Cardiac septum (tissue), 1 donor: Measurements from ENCODE around the gene KIF2A. TPM values are rescaled to one million over a fixed set of nuclear protein-coding genes. Genes with fewer than 3 reads are reported as not detected.

Experiments used
- DNase-seq: peaks from one replicate; pipeline ENCODE4 v3.0.0-alpha.2; 2020; ENCODE audit warnings: low spot score
- intact Hi-C: fragments of 100-400 bp; cut with DNase I; formaldehyde crosslinking; loops from one replicate; pipeline ENCODE4 v1.14.0; 2022
- total RNA-seq: library from RNA; stranded (reverse); fragmentation: NEBNext Ultra II Directional; extraction: Animal tissue kit (Norgen Biotek cat#: 25700); gene quantifications from one replicate; pipeline ENCODE4 v1.2.1, GENCODE V29; 2021
- donor health status: DM: no; HTN: no; CAD: no.

The KIF2A gene
- total RNA-seq, 1 donor from 2014 or later = 13.4 TPM

DNA sequence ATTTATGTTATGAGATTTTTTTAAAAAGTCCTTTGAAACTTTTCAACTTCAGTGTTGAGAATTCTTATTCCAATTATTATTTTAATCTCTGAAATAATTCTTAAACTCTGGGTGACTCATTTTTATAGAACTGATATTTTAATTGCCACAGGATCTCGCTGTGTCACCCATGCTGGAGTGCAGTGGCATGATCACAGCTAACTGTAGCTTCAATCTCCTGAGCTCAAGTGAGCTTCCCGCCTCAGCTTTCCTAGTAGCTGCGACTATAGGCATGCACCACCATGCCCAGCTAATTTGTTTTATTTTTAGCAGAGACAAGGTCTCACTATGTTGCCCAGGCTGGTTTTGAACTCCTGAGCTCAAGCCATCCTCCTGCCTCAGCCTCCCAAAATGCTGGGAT, 56.7 kb downstream of the KIF2A start:
- intact Hi-C loops = no loop called here
- no peak for DNase-seq

DNA sequence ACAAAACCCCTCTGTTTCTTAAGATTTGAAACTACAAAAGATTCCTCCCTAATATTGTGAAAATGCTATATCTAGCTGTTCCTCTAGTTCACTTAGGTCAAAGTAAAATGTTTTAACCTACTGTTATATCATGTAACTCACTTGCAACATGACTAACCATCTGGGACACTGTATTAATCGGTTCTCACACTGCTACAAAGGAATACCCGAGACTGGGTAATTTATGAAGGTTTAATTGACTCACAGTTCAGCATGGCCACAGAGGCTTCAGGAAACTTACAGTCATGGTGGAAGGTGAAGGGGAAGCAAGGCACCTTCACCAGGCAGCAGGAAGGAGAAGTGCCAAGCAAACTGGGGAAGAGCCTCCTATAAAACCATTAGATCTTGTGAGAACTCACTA, 63.0 kb downstream of the KIF2A start:
- no peak for DNase-seq
- intact Hi-C loops = no loop called here

DNA sequence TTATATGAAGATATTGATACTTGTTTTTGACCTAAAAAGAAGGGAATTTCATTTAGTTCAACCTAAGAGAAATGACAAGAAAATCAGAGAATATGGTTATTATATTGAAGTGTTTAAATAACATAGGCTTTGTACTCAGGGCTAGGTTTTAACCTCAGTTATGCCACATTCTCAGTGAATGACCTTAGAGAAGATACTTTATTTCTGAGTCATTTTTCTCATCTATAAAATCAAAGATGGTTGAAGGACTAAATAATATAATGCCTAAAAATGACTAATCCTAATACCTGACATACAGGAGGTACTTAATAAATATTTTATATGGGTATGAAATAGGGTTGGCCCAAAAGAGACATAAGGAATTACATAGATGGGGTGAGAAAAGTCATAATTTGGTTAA, 65.4 kb downstream of the KIF2A start:
- intact Hi-C loops = no loop called here
- no peak for DNase-seq

DNA sequence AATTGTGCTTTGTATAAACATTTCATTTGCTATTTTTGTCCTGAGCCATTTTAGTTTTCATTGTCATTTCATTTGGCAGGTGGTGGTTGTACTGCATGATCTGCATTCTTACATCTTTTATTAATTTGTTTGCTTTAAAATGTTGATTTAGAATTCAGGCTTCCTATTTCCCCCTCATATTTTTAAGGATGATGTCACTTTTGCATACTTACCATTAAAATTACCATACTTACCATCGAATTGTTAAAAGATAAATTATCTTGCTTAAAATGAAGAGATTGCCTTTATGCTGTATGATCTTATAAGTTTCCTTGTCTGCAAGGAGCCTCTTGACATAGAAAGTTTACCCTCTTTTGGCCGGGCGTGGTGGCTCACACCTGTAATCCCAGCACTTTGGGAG, 66.6 kb downstream of the KIF2A start:
- intact Hi-C loops = no loop called here
- no peak for DNase-seq

DNA sequence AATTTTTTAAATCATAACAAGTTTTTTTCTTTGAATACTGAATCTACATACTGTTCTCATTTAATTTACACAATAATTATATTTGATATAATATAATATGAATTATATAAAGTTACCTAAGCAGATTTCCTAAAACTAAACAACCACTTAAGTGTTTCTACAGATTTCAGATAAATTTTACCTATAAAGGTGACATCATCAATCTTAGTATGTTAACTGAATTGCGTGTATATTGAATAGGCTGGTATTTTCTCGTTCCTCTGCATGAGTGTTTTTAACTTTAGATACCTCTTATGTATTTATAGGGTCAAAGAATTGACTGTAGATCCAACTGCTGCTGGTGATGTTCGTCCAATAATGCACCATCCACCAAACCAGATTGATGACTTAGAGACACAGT, 67.4 kb downstream of the KIF2A start:
- no peak for DNase-seq
- intact Hi-C loops = no loop called here

DNA sequence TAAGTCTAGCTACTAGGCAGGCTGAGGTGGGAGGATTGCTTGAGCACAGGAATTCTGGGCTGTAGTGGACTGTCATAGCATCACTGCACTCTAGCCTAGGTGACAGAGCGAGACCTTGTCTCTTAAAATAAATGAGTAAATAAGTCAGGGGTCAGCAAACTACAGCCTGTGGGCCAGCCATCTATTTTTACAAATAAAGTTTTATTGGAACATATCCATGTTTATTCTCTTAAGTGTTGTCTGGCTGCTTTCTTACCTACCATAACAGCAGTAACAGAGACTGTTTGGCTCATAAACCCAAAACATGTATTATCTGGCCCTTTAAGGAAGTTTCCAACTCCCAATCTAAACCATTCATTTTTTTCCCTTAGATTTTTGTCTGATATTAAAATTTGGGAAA, 68.1 kb downstream of the KIF2A start:
- DNase-seq = no peak
- intact Hi-C loops = no loop called here

DNA sequence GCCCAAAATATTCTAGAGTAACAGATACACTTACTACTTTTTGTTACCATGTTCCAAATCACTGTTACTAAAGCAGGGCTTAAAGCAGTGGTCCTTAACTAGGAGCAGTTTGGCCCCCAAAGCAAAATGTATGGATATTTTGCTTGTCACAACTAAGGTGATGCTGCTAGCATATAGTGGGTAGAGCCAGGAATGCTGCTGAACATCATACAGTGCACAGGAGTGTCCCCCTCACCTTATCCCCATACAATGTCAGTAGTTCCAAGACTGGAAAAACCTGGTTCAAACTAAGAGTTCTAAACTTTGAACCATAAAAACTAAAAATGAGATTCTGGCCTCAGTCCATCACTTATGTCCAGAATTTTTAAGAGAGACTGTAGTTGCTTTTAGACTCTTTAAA, 69.6 kb downstream of the KIF2A start:
- intact Hi-C loops = no loop called here
- DNase-seq = no peak

DNA sequence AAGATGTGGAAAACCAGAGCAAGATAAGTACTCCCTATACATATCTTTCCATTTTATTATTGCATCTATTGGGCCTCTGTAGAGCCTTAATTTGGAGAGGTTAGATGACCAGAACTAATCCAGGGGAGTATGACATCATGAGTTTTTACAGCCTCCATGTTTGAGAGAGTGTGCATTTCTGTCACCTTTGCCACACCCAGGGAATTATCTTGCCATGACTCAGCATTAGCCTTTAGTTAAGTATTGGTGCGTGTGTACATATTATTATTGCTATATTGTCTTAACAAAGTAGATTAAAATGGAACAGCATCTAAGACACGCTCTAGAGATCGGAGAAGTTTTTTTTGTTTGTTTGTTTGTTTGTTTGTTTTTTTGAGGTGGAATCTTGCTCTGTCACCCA, 70.1 kb downstream of the KIF2A start:
- intact Hi-C loops = no loop called here
- no peak for DNase-seq

DNA sequence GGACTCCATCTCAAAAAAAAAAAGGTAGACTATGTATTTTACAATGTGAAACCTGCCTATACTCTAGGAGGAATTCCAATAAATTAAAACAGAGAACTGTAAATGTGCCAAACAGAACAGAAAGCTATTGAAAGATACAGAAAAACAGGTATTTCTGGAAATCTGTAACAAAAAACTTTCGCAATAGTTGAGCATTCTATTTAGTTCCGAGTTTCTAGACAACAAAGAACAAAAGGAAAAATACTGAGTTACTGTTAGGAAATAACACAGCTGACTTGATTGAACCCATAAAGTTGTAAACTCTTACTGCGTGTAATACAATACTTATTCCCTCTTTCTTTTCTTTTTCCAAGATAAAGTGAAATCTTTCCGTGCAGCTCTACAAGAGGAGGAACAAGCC, 79.1 kb downstream of the KIF2A start:
- intact Hi-C loops = no loop called here
- no peak for DNase-seq

DNA sequence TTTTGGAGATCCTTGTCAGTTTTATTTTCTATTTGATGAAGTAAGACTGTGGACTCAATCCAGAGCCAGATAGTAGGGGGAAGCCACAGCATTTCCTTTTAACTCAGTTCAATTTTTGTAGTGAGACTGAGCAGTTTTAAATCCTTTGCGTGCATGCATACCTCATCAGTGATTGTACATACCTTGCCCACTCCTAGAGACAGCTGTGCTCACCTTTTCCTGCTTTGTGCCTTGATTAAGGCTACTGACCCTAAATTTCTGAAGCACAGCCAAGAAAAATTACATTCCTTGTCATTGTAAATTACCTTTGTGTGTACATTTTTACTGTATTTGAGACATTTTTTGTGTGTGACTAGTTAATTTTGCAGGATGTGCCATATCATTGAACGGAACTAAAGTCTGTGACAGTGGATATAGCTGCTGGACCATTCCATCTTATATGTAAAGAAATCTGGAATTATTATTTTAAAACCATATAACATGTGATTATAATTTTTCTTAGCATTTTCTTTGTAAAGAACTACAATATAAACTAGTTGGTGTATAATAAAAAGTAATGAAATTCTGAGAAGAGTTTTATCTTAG, 79.9 kb downstream of the KIF2A start:
- no peak for DNase-seq
- intact Hi-C loops = no loop called here

DNA sequence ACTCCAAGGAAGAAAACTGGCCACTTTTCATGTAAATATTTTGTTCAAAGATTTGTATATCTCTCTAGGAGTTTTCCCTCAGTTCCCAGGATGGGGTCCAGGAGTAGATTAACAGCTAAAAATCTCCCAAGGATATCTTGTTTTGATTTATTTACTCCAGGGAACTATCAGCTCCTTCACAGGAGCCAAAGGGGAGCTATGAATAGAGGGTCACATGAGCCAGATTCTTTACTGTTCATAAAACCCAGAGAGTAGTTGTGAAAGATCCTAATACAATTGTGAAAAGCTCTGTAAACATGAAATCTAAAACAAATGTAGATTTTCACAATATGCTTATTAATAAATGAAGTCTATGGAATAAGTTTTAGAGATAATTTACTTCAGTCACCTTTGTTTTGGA, 80.8 kb downstream of the KIF2A start:
- intact Hi-C loops = no loop called here
- DNase-seq = no peak

DNA sequence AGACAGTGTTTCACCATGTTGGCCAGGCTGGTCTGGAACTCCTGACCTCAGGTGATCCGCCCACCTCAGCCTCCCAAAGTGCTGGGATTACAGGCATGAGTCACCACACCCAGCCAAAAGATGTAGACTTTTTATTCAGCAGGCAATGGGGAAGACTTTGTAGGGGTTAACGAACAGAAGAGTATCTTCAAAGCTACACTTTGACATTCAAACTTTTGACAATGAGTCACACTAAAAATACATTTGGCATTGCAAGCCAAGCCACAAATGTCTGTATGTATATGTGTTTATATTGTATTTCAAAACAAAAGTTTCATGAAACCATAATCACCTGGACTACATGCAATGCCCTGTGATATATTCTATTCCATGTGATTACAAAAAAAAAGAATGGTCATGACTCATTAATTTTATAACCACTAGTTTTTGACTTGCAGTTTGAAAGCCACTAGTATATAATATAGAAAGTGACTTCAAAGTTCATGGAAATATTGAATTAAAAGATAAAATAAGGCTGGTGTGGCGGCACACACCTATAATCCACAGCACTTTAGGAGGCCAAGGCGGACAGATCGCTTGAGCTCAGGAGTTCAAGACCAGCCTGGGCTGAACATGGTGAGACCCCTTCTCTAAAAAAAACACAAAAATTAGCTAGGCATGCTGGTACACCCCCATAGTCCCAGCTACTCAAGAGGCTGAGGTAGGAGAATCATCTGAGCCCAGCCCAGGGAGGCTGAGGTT, 89.4 kb downstream of the KIF2A start:
- intact Hi-C loops = no loop called here

DNA sequence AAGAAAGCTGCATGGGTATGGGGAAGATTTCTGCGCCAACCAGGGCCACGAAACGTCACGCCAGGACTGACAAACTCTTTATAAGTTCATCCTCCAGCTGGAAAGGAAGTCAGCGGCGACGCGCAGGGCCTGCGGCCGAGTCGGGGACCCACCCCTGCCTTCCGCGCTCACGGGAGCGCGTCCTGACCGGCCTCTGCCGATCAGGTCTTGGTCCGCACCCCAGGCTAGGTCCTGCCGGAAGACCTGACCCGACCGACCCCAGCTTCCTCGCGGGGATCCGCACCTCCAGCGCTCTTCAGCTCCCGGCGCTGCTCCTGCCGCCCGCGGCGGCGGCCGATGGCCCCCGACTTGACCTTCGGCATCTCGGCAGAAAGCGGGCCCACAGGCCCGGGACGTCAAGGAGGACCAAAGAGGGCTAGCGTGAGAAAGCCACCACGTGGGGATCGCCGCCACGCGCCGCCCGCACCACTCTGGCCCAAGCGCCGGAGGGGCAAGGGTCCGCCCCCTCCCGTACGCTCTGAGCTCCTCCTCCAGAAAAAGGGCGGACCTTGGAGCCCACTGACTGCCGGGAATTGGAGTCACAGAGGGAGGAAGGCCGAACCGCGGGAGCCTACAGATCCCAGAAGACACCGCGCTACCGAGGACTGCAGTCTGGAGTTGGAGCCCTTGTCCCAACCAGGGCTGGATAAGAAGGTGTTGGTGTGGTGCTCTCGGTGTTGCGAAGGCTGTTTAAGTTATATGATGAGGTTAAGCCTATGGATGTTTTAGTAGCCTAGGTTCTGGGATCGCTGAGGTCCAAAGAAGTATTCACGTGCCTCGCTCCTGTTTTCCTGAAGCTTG, 97.6 kb downstream of the KIF2A start, which contains the start of gene DIMT1:
Gene DIMT1 (minus strand): TSS at position 495 of the 840 bp plus-strand sequence. CDS start 133 bp downstream, at position 362.
- intact Hi-C loops = loop anchor here (1.0 to 5.0 kb wide), 2 partner anchors 9 to 96 kb away; partner anchors contain the start of genes IPO11 and KIF2A

More for the DNA sequence above, 89.4 kb downstream of the KIF2A start:
- no peak for DNase-seq

DNA sequence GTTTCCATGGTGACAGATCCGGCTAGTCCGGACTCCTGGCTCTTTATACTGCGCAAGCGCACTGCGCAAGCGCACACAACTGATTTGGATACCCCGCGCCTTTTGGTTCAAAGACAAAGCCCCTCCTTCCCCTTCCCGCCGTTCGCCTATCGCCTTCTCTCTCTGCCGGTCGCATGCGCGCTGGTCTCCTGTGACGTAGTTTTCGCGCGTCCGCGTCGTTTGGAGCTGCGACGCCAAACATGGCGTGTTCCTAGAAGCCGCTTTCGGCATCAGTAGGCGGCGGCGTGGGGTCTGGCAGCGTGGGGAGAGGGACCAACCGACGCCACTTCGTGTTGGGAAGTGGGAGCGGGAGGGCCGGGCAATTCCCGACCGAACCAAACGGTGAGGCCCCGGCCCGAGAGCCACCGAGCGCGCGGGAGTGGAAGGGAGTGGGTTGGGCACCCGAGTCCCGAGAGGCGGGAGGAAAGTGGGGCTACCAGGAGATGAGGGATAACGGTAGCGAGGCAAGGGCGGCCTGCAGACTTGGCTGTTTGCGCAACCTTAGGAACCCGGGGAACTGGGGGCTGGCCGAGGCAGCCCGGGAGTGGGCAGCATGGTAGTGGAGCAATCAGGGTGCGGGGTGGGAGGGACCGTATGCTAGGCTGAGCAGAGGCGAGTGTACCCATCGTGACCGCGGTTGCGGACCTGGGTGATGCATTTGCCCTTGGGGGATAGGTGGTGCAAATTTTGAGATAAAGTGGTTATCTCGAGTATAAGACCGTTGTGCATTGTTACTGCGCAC, 106.7 kb downstream of the KIF2A start, which contains the start of gene IPO11:
Gene IPO11 (plus strand): TSS at position 215 of the 781 bp plus-strand sequence. CDS start 24,517 bp downstream, outside the sequence.
- intact Hi-C loops = loop anchor here (1.0 kb wide), 1 partner anchor 8 kb away; no protein-coding TSS in a partner anchor
- peak; percentile 99 for DNase-seq

More for the DNA sequence above, 97.6 kb downstream of the KIF2A start, which contains the start of gene DIMT1:
- peak; percentile 99 for DNase-seq

DNA sequence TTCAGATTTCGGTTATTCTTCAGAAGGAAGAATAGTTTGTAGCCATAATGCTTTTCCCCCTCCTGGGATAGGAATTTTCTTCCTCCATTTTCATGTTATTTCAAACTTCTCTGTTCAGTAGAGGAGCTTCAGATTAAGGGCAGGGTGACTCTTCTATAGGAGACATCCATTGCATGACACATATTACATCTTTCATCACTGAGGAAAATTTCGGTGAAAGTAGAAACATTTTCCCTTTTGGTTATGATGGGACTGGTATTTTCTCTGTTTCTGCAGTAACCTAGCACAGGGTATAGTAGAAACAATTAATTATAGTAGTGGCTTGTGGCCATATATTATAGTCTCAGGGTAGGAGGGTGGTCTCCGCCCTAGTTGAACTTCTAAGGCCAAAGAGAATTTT, 107.7 kb downstream of the KIF2A start:
- intact Hi-C loops = no loop called here

DNA sequence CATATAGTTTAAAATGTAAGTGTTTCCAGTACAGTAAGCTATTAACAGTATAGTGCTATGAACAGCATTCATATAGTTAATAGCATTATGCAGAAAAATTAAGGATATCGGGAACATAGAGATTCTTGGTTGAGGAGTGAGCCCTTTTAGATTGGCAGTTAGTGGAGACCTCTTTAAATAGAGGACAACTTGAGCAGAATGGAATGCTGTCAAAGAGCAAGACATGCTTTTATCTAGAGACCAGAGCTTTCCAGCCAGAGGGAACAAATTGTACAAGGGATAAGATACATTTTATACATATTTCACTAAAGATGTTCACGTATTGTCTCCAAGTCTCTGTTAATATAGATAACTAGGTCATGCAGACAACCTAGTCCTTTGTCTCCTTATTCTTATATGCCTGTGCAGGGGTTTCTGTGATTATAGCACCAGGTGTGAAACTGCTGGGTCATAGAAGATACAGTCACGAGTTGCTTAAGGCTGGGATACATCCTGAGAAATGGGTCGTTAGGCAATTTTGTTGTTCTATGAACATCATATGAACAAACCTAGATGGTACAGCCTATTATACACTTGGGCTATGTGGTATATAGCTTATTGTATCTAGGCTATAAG, 112.6 kb downstream of the KIF2A start:
- intact Hi-C loops = no loop called here
- DNase-seq = no peak

More for the DNA sequence above, 107.7 kb downstream of the KIF2A start:
- DNase-seq = no peak

DNA sequence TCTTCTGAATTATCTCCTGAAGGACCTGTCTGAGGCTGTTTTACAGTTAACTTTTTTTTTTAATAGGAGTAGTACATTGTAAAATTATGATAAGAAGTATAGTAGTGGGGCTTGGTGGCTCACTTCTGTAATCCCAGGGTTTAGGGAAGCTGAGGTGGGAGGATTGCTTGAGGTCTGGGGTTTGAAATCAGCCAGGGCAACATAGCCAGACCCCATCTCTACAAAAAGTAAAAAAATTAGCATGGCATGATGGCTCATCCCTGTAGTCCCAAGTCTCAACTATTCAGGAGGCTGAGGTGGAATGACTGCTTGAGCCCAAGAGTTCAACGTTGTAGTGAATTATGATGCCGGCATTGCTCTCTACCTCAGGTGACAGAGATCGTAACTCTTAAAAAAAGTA, 113.6 kb downstream of the KIF2A start:
- DNase-seq = no peak
- intact Hi-C loops = no loop called here

DNA sequence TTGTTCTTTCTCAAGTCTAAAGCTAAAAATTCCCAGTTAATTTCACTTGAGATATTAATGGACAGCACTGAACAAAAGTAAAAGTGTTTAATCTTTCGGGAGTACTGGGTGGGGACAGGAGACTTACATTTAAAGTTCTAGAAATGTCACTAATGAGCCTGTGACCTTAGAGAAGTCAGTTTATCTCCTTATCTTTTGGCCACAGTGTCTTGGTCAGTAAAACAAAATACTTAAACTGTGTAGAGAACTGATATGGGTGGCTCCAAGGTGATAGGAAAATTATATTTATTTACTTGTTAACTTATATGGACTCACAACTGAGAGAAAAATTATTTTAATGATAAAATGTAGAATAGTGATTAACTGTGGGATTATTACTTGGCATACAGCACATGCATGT, 115.4 kb downstream of the KIF2A start:
- intact Hi-C loops = no loop called here
- DNase-seq = no peak

DNA sequence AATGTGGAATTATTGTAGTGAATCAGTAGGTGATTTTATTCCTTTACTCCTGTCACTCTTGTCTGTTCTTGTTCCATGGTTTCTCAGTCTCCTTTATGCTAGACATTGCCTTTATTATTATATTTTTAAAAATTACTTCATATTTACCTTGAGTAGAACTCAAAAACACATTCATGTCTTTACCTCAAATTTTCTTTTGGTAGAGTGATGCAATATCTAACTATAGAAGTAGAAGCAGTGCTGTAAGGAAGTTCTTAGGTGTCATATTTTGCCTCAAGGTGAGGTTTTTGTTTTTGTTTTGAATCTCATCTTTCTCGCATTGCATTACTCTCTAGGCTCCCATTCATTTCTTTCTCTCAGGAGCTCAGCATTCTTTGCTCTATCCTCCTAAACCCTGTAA, 118.8 kb downstream of the KIF2A start:
- DNase-seq = no peak
- intact Hi-C loops = no loop called here
